Measurements from ENCODE around the gene COL4A1. TPM values are rescaled to one million over a fixed set of nuclear protein-coding genes. Genes with fewer than 3 reads are reported as not detected.

The COL4A1 gene
- total and polyA plus RNA-seq, 8 donors, result 418 to 1,057 (median 547) TPM

DNA sequence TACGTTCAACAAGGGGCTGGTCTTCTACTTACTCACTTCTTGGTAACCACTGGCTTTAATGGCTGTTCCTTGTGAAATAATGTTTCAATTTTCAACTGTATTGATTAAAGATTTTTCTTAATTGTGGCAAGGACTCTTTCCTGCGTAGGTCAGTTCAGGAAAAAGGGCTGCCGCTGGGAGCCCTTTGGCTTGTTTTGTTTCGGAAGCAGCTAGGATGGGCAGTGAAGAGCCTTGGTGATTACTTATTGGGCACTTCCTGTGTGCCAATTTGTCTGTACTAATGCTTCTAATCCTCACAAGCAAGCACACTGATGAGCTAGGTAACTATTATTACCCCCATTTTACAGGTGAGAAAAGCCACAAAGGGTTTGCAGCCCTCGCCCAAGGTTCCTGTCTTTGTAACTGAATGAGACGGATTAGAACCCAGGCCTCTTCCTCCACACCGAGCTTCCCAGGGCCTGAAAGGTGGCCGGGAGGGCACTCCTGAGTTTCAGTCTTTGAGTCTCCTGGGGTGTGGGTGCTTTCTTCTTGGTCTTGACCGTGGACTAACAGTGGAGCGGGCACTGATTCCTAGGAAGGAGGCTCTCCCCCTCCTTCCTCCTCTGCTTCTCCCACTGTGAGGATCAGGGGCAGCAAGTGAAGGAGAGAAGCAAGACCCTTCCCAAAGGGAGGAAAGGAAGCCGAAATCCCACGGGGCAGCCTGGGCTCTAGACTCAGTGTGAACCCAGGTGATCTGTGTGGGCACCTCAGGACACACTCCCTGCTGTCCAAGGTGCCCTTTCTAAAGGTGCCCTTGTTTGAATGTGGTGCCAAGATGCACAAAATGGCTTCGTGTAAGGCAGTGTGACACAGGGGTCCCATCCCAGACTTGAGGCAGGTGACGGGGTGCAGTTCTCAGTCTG is 3.8 kb upstream of the COL4A1 start:
- Histone ChIP-seq H3K27me3 (peaks cover 22 to 66% of the 10 kb centered on the region in 2 donors), H3K27ac (peak overlapping the region; percentile 50 to 66), H3K4me1 (peaks cover 0 to 25% of the 10 kb centered on the region in 2 donors), H3K36me3 (peaks cover 0 to 4% of the 10 kb centered on the region in 2 donors), H3K4me3 (peak overlapping the region in 1 of 2 donors; percentile 55), H3K9me3 (no peaks in the 10 kb centered on the region)
- no peak for DNase-seq
- intact Hi-C loops (cut with DNase I), result no loop called here
- ATAC-seq, result no peak
- TF ChIP-seq CTCF (IDR thresholded peaks at IDR 0.05), result no peak

DNA sequence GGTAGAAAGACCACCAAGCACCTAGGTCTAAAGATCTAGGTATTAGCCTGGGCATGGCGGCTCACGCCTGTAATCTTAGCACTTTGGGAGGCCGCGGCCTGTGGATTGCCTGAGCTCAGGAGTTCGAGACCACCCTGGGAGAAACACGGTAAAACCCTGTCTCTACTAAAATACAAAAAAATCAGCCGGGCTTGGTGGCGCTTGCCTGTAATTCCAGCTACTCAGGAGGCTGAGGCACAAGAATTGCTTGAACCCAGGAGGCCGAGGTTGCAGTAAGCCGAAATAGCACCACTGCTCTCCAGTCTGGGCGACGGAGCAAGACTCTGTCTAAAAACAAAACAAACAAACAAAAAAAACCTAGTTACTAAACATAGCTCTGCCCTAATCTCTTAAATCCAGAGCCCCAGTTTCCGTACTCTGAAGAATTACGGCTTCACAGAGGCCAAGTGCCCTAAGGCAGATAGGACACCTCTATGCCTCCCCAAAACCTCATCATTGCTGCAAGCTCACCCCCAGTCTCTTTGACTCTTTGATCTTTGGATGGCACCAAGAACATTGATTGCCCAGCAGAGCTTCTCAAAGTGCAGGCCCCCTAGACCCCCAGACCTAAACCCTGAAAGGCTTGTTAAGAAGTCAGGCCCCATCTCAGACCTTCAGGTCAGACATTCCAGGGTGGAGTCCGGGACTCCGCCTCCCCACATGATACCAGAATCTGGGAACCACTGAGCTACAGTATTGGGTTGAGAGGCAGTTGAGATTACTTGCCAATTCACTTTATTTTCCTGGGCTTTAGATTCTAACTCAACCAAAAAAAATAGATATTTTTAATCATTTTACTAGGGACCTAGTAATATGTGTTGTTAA is 2.9 kb upstream of the COL4A1 start:
- Histone ChIP-seq H3K4me1 (peaks cover 0 to 24% of the 10 kb centered on the region in 2 donors), H3K36me3 (peaks cover 0 to 4% of the 10 kb centered on the region in 2 donors), H3K27me3 (peaks cover 22 to 75% of the 10 kb centered on the region in 2 donors), H3K27ac (peak overlapping the region; percentile 50 to 66), H3K9me3 (no peaks in the 10 kb centered on the region), H3K4me3 (peak overlapping the region; percentile 55 to 71)
- DNase-seq (peak in 1 of 4 donors; percentile 15), ATAC-seq (no peak)
- intact Hi-C loops (cut with DNase I), result no loop called here
- no peak for TF ChIP-seq CTCF (IDR thresholded peaks at IDR 0.05)

- no peak for TF ChIP-seq CTCF (IDR thresholded peaks at IDR 0.05)
- H3K27me3 ChIP-seq, result peaks cover 22 to 86% of the 10 kb centered on the region in 2 donors
- H3K27ac ChIP-seq, result peak overlapping the region; percentile 79 to 85
- H3K4me1 ChIP-seq, result peaks cover 0 to 24% of the 10 kb centered on the region in 2 donors
- H3K4me3 ChIP-seq, result peak overlapping the region; percentile 55 to 71
- no peaks in the 10 kb centered on the region for H3K9me3 ChIP-seq
- peaks cover 0 to 4% of the 10 kb centered on the region in 2 donors for H3K36me3 ChIP-seq
- DNase-seq, result peak in 1 of 4 donors; percentile 43
- ATAC-seq, result peak; percentile 11
- intact Hi-C loops (cut with DNase I), result no loop called here
Observed at GRCh38 chr13:110308656-110309359, 1.9 kb upstream of the COL4A1 start.

- ATAC-seq (peak; percentile 8), DNase-seq (peak in 2 of 4 donors; percentile 51 to 71)
- Histone ChIP-seq H3K4me1 (peaks cover 0 to 29% of the 10 kb centered on the region in 2 donors), H3K27me3 (peaks cover 22 to 93% of the 10 kb centered on the region in 2 donors), H3K36me3 (peaks cover 0 to 4% of the 10 kb centered on the region in 2 donors), H3K27ac (peak overlapping the region; percentile 79 to 85), H3K9me3 (no peaks in the 10 kb centered on the region), H3K4me3 (peak overlapping the region; percentile 55 to 71)
- intact Hi-C loops (cut with DNase I), result no loop called here
- no peak for TF ChIP-seq CTCF (IDR thresholded peaks at IDR 0.05)
Observed at GRCh38 chr13:110307767-110308655, 1.1 kb upstream of the COL4A1 start.
